GM23248 (cell line): Measurements from ENCODE around the gene SLC38A8.

Experiments used
- EZH2 ChIP-seq: fragments of 200-600 bp; sonication (generic); IDR thresholded peaks from 2 replicates; pipeline ENCODE4 v1.6.1; 2018; ENCODE audit warnings: antibody characterized with exemption, mild to moderate bottlenecking; ENCODE audit not compliant: insufficient read depth, poor library complexity, severe bottlenecking
- EZH2phosphoT487 ChIP-seq: fragments of 200-600 bp; sonication (generic); IDR thresholded peaks from 2 replicates; pipeline ENCODE4 v1.6.1; 2018; ENCODE audit warnings: antibody characterized with exemption, moderate library complexity, mild to moderate bottlenecking, low read depth; ENCODE audit not compliant: insufficient read depth

- TF ChIP-seq EZH2phosphoT487 (no peak), EZH2 (no peak)
Measured at GRCh38 chr16:83972256-83973008, 70.2 kb downstream of the SLC38A8 start.
